ENCODE data around the gene DOCK4.

DNA sequence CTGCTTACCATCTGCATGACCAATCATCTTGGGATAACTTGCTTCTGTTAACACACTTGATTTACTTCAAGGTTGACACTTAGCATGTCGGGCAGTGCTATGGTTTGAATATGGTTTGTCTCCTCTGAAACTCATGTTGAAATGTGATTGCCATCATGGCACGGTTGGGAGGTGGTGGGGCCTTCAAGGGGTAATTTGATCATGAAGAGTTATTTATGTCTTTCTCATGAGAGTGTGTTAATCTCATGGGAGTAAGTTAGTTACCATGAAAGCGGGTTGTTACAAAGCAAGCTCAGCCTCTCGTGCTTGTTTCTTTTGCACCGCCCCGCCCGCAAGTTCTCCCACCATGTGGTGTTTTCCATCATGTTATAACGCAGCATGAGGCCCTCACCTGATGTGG, 163.6 kb downstream of the DOCK4 start:
- TF ChIP-seq CTCF (IDR thresholded peaks at IDR 0.05) (no peak), ZFX (IDR thresholded peaks at IDR 0.05; ENCODE audit: borderline replicate concordance) (no peak)

Data from 22Rv1 (cell line).